WTC11 (cell line): ENCODE results near the gene CXCL3. TPM values are rescaled to one million over a fixed set of nuclear protein-coding genes. Genes with fewer than 3 reads are reported as not detected.
A peak's percentile ranks its signal among the peaks of the same experiment; 100 is the strongest.

ENCODE experiments used
- ATAC-seq: fragments of 200-7000 bp; cut with Tn5 transposase; 2 replicates; pipeline ENCODE4 v1.10.0; 2021; ENCODE audit warnings: mild to moderate bottlenecking, moderate library complexity
- CTCF ChIA-PET: fragments of 300-600 bp; sonication (Branson Sonifier 250); formaldehyde crosslinking; loops from one replicate; lab custom pipeline; 2021; ENCODE audit warnings: antibody characterized with exemption; lab: Charles Lee
- POLR2A ChIA-PET: fragments of 350-600 bp; sonication (Branson Sonifier 250); formaldehyde crosslinking; loops from one replicate; lab custom pipeline; 2021; ENCODE audit warnings: antibody characterized with exemption; lab: Charles Lee
- DNase-seq: peaks from one replicate; pipeline ENCODE4 v3.0.0; 2021; ENCODE audit warnings: low spot score
- H3K27ac Mint-ChIP-seq: 2 replicates; pipeline ENCODE4 v1.8.0; 2021; ENCODE audit warnings: mixed read lengths
- H3K27me3 Mint-ChIP-seq: 2 replicates; pipeline ENCODE4 v1.8.0; 2021; ENCODE audit warnings: low read depth, mild to moderate bottlenecking, moderate library complexity, mixed read lengths
- H3K36me3 Mint-ChIP-seq: 2 replicates; pipeline ENCODE4 v1.8.0; 2021; ENCODE audit warnings: mixed read lengths
- H3K4me1 Mint-ChIP-seq: 2 replicates; pipeline ENCODE4 v1.8.0; 2022; ENCODE audit warnings: mixed read lengths
- H3K4me3 Mint-ChIP-seq: 2 replicates; pipeline ENCODE4 v1.8.0; 2021; ENCODE audit warnings: mild to moderate bottlenecking, moderate library complexity, mixed read lengths
- H3K9me3 Mint-ChIP-seq: 2 replicates; pipeline ENCODE4 v1.8.0; 2021; ENCODE audit warnings: mixed read lengths
- ATF1 ChIP-seq: sonication (generic); formaldehyde crosslinking; IDR thresholded peaks from 2 replicates; pipeline ENCODE4 v1.8.1; 2023; ENCODE audit warnings: mild to moderate bottlenecking, moderate library complexity, missing genetic modification reagents
- CREB1 ChIP-seq: sonication (generic); formaldehyde crosslinking; IDR thresholded peaks from 2 replicates; pipeline ENCODE4 v1.8.0; 2023; ENCODE audit warnings: mild to moderate bottlenecking, missing genetic modification reagents
- CREM ChIP-seq: sonication (generic); formaldehyde crosslinking; IDR thresholded peaks from 2 replicates; pipeline ENCODE4 v1.8.1; 2022; ENCODE audit warnings: mild to moderate bottlenecking, missing genetic modification reagents, moderate library complexity
- ELF4 ChIP-seq: sonication (generic); formaldehyde crosslinking; IDR thresholded peaks from 2 replicates; pipeline ENCODE4 v1.8.1; 2022; ENCODE audit warnings: low read depth, mild to moderate bottlenecking, moderate library complexity, missing genetic modification reagents
- EMX1 ChIP-seq: fragments of 250-450 bp; sonication (Bioruptor Pico); IDR thresholded peaks from 2 replicates; pipeline ENCODE4 v1.8.0; 2021; ENCODE audit warnings: mild to moderate bottlenecking
- ESRRA ChIP-seq: sonication (generic); formaldehyde crosslinking; IDR thresholded peaks from 2 replicates; pipeline ENCODE4 v1.8.1; 2022; ENCODE audit warnings: mild to moderate bottlenecking, missing genetic modification reagents, borderline replicate concordance
- GRHL2 ChIP-seq: fragments of 250-450 bp; sonication (Bioruptor Pico); IDR thresholded peaks from 2 replicates; pipeline ENCODE4 v1.8.0; 2022; ENCODE audit warnings: mild to moderate bottlenecking, moderate library complexity; ENCODE audit not compliant: insufficient replicate concordance, severe bottlenecking
- HMGA2 ChIP-seq: fragments of 250-450 bp; sonication (Bioruptor Pico); IDR thresholded peaks from 2 replicates; pipeline ENCODE4 v1.4.0; 2021; ENCODE audit warnings: mild to moderate bottlenecking, moderate library complexity
- JAZF1 ChIP-seq: fragments of 250-450 bp; sonication (Bioruptor Pico); IDR thresholded peaks from 2 replicates; pipeline ENCODE4 v1.9.0; 2021; ENCODE audit warnings: moderate library complexity, mild to moderate bottlenecking, inconsistent platforms
- JUN ChIP-seq: sonication (generic); formaldehyde crosslinking; IDR thresholded peaks from 2 replicates; pipeline ENCODE4 v1.8.0; 2023; ENCODE audit warnings: mild to moderate bottlenecking, missing genetic modification reagents
- KAT7 ChIP-seq: sonication (generic); formaldehyde crosslinking; IDR thresholded peaks from 2 replicates; pipeline ENCODE4 v1.8.1; 2023; ENCODE audit warnings: missing genetic modification reagents, mild to moderate bottlenecking, borderline replicate concordance
- NFATC4 ChIP-seq: fragments of 250-450 bp; sonication (Bioruptor Pico); IDR thresholded peaks from 2 replicates; pipeline ENCODE4 v1.9.0; 2021; ENCODE audit warnings: mild to moderate bottlenecking
- NR2C2 ChIP-seq: sonication (generic); formaldehyde crosslinking; IDR thresholded peaks from 2 replicates; pipeline ENCODE4 v1.8.0; 2022; ENCODE audit warnings: mild to moderate bottlenecking, missing genetic modification reagents
- OVOL2 ChIP-seq: fragments of 250-450 bp; sonication (Bioruptor Pico); IDR thresholded peaks from 2 replicates; pipeline ENCODE4 v1.9.0; 2021; ENCODE audit warnings: mild to moderate bottlenecking, borderline replicate concordance
- PRRX2 ChIP-seq: fragments of 250-450 bp; sonication (Bioruptor Pico); IDR thresholded peaks from 2 replicates; pipeline ENCODE4 v1.8.0; 2021; ENCODE audit warnings: mild to moderate bottlenecking
- RELA ChIP-seq: sonication (generic); formaldehyde crosslinking; IDR thresholded peaks from 2 replicates; pipeline ENCODE4 v1.8.1; 2022; ENCODE audit warnings: missing genetic modification reagents, mild to moderate bottlenecking, borderline replicate concordance
- SMAD3 ChIP-seq: sonication (generic); formaldehyde crosslinking; IDR thresholded peaks from 2 replicates; pipeline ENCODE4 v1.8.0; 2022; ENCODE audit warnings: missing genetic modification reagents, mild to moderate bottlenecking, borderline replicate concordance
- TP53 ChIP-seq: sonication (generic); formaldehyde crosslinking; IDR thresholded peaks from 2 replicates; pipeline ENCODE4 v1.8.1; 2023; ENCODE audit warnings: mild to moderate bottlenecking, missing genetic modification reagents
- ZNF121 ChIP-seq: sonication (generic); formaldehyde crosslinking; IDR thresholded peaks from 2 replicates; pipeline ENCODE4 v1.8.0; 2023; ENCODE audit warnings: missing genetic modification reagents
- ZNF232 ChIP-seq: sonication (generic); formaldehyde crosslinking; IDR thresholded peaks from 2 replicates; pipeline ENCODE4 v1.8.0; 2022; ENCODE audit warnings: mild to moderate bottlenecking, missing genetic modification reagents
- total RNA-seq: library from RNA; stranded (reverse); gene quantifications from 3 replicates; pipeline ENCODE4 v1.2.3, GENCODE V29; 2021
- TF ChIP-seq, protein P1 (sequence below): sonication (generic); formaldehyde crosslinking; IDR thresholded peaks from 2 replicates; pipeline ENCODE4 v1.8.1; 2022; ENCODE audit warnings: low read depth, mild to moderate bottlenecking, moderate library complexity, missing genetic modification reagents, borderline replicate concordance
- TF ChIP-seq, protein P2 (sequence below): sonication (generic); formaldehyde crosslinking; IDR thresholded peaks from 2 replicates; pipeline ENCODE4 v1.8.0; 2022; ENCODE audit warnings: mild to moderate bottlenecking, missing genetic modification reagents
- TF ChIP-seq, protein P3 (sequence below): sonication (generic); formaldehyde crosslinking; IDR thresholded peaks from 2 replicates; pipeline ENCODE4 v1.8.1; 2022; ENCODE audit warnings: missing genetic modification reagents, borderline replicate concordance
- TF ChIP-seq, protein P4 (sequence below): sonication (generic); formaldehyde crosslinking; IDR thresholded peaks from 2 replicates; pipeline ENCODE4 v1.8.1; 2022; ENCODE audit warnings: mild to moderate bottlenecking, moderate library complexity, missing genetic modification reagents
- TF ChIP-seq, protein P5 (sequence below): fragments of 250-450 bp; sonication (Bioruptor Pico); IDR thresholded peaks from 2 replicates; pipeline ENCODE4 v1.8.0; 2021; ENCODE audit warnings: mild to moderate bottlenecking
- TF ChIP-seq, protein P6 (sequence below): fragments of 250-450 bp; sonication (Bioruptor Pico); IDR thresholded peaks from 2 replicates; pipeline ENCODE4 v1.9.0; 2021; ENCODE audit warnings: mild to moderate bottlenecking

Gene CXCL3
- total RNA-seq, 1 experiment from 2014 or later = 3.5 TPM

DNA sequence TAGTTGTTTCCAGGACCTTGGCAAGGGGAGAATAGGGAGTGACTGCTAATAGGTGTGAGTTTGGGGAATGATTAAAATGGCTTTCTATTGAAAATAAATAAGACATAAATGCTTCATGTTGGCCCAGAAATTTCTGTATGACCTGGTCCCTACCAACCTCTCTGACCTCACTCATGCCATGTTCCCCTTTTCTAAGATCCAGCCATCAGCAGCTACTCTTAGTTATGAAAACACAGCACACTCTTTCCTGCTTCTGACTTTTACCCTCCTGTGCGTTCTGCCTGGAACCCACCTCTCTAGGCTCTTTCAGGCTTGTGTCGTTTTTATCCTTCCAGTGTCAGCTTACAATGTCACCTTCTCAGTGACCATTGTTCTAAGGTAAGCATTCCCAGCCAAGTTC is 25.2 kb downstream of the CXCL3 start:
- Mint-ChIP-seq H3K9me3 (peaks cover 19% of the 10 kb centered on the region), H3K4me3 (no peak overlapping the region), H3K36me3 (peaks cover 17% of the 10 kb centered on the region), H3K27ac (peak overlapping the region; percentile 9; the same call in 1 of the 2 replicates), H3K27me3 (no peaks in the 10 kb centered on the region), H3K4me1 (peaks cover 27% of the 10 kb centered on the region)
- TF ChIP-seq EMX1 (no peak), NFATC4 (CRISPR knock-in tag) (no peak), RELA (CRISPR knock-in tag) (no peak), ESRRA (no peak), PRRX2 (no peak), TP53 (no peak), SMAD3 (CRISPR knock-in tag) (no peak), JAZF1 (CRISPR knock-in tag) (no peak), KAT7 (CRISPR knock-in tag) (no peak), NR2C2 (CRISPR knock-in tag) (no peak), GRHL2 (CRISPR knock-in tag) (no peak), CREM (CRISPR knock-in tag) (no peak), ATF1 (CRISPR knock-in tag) (no peak), ELF4 (CRISPR knock-in tag) (no peak)
- TF ChIP-seq, protein P1, sequence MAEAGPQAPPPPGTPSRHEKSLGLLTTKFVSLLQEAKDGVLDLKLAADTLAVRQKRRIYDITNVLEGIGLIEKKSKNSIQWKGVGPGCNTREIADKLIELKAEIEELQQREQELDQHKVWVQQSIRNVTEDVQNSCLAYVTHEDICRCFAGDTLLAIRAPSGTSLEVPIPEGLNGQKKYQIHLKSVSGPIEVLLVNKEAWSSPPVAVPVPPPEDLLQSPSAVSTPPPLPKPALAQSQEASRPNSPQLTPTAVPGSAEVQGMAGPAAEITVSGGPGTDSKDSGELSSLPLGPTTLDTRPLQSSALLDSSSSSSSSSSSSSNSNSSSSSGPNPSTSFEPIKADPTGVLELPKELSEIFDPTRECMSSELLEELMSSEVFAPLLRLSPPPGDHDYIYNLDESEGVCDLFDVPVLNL (CRISPR knock-in tag) = no peak
- TF ChIP-seq, protein P2, sequence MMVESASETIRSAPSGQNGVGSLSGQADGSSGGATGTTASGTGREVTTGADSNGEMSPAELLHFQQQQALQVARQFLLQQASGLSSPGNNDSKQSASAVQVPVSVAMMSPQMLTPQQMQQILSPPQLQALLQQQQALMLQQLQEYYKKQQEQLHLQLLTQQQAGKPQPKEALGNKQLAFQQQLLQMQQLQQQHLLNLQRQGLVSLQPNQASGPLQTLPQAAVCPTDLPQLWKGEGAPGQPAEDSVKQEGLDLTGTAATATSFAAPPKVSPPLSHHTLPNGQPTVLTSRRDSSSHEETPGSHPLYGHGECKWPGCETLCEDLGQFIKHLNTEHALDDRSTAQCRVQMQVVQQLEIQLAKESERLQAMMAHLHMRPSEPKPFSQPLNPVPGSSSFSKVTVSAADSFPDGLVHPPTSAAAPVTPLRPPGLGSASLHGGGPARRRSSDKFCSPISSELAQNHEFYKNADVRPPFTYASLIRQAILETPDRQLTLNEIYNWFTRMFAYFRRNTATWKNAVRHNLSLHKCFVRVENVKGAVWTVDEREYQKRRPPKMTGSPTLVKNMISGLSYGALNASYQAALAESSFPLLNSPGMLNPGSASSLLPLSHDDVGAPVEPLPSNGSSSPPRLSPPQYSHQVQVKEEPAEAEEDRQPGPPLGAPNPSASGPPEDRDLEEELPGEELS (CRISPR knock-in tag) = no peak
- TF ChIP-seq, protein P3, sequence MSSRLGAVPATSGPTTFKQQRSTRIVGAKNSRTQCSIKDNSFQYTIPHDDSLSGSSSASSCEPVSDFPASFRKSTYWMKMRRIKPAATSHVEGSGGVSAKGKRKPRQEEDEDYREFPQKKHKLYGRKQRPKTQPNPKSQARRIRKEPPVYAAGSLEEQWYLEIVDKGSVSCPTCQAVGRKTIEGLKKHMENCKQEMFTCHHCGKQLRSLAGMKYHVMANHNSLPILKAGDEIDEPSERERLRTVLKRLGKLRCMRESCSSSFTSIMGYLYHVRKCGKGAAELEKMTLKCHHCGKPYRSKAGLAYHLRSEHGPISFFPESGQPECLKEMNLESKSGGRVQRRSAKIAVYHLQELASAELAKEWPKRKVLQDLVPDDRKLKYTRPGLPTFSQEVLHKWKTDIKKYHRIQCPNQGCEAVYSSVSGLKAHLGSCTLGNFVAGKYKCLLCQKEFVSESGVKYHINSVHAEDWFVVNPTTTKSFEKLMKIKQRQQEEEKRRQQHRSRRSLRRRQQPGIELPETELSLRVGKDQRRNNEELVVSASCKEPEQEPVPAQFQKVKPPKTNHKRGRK (CRISPR knock-in tag) = no peak
- TF ChIP-seq, protein P4, sequence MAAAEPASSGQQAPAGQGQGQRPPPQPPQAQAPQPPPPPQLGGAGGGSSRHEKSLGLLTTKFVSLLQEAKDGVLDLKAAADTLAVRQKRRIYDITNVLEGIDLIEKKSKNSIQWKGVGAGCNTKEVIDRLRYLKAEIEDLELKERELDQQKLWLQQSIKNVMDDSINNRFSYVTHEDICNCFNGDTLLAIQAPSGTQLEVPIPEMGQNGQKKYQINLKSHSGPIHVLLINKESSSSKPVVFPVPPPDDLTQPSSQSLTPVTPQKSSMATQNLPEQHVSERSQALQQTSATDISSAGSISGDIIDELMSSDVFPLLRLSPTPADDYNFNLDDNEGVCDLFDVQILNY = no peak
- TF ChIP-seq, protein P5, sequence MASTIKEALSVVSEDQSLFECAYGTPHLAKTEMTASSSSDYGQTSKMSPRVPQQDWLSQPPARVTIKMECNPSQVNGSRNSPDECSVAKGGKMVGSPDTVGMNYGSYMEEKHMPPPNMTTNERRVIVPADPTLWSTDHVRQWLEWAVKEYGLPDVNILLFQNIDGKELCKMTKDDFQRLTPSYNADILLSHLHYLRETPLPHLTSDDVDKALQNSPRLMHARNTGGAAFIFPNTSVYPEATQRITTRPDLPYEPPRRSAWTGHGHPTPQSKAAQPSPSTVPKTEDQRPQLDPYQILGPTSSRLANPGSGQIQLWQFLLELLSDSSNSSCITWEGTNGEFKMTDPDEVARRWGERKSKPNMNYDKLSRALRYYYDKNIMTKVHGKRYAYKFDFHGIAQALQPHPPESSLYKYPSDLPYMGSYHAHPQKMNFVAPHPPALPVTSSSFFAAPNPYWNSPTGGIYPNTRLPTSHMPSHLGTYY (CRISPR knock-in tag) = no peak
- TF ChIP-seq, protein P6, sequence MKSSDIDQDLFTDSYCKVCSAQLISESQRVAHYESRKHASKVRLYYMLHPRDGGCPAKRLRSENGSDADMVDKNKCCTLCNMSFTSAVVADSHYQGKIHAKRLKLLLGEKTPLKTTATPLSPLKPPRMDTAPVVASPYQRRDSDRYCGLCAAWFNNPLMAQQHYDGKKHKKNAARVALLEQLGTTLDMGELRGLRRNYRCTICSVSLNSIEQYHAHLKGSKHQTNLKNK (CRISPR knock-in tag) = no peak
- no peak for ATAC-seq
- ChIA-PET CTCF (no interaction called here), POLR2A (no interaction called here)
- no peak for DNase-seq

DNA sequence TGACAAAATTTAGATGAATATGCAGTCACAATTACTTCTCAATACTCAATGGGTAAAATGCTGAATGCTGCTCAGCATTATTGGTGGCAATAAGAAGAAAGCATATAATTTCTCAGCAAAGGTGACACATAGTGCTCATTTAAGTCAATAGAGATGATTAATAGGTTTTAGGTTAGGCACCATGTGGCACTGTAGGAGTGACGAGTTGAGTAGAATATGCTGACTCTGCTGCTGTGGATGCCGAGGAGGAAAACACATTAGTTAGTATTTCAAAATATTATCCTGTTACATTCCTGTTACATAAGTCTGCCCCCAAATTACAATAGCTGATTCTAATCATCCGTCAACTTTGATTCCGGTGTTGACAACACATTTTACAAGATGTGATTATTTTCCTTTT is 26.4 kb downstream of the CXCL3 start:
- Mint-ChIP-seq H3K4me1 (peaks cover 25% of the 10 kb centered on the region), H3K27ac (no peak overlapping the region), H3K27me3 (no peaks in the 10 kb centered on the region), H3K4me3 (no peak overlapping the region), H3K9me3 (peaks cover 19% of the 10 kb centered on the region), H3K36me3 (peaks cover 20% of the 10 kb centered on the region)
- ChIA-PET POLR2A (no interaction called here), CTCF (no interaction called here)
- ATAC-seq = no peak
- no peak for DNase-seq
- TF ChIP-seq ZNF121 (CRISPR knock-in tag) = no peak
- no peak for TF ChIP-seq ZNF232 (CRISPR knock-in tag)
- TF ChIP-seq CREB1 (CRISPR knock-in tag) = no peak
- TF ChIP-seq OVOL2 = no peak
- no peak for TF ChIP-seq HMGA2
- no peak for TF ChIP-seq JUN
